ENCODE data around the gene TCF4.

The TCF4 gene

DNA sequence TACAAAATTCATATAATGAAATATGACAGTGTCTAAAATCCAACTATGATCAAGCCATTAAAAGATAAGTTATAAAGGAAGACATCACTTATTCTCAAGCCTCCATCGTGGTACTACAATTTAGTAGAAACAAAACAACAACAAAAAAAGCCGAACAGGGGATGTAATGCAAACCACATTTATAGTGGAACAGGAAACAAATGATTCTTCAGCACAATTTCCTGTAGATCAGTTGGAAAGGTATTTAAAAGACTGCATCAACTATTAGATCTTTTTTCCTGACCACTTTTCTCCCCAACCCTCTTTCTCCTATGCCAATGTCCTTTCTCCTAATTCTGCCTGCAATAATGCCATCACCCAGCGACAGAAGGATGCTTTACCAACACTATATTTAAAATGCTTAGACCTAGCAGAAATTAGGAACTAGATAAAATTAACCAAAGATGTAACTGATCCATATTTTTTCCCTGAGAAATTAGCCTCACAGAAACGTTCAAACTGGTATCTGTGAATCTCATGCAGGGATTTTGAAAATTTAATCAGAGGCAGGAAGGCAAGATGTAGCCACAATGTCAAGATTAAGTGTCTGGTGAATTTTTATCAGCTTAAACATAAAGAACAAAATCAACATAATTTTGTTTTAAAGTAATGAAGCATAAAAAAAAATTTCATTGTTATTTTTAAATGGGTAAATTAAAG lies 271.4 kb downstream of the TCF4 start:
- DNase-seq: no peak

DNA sequence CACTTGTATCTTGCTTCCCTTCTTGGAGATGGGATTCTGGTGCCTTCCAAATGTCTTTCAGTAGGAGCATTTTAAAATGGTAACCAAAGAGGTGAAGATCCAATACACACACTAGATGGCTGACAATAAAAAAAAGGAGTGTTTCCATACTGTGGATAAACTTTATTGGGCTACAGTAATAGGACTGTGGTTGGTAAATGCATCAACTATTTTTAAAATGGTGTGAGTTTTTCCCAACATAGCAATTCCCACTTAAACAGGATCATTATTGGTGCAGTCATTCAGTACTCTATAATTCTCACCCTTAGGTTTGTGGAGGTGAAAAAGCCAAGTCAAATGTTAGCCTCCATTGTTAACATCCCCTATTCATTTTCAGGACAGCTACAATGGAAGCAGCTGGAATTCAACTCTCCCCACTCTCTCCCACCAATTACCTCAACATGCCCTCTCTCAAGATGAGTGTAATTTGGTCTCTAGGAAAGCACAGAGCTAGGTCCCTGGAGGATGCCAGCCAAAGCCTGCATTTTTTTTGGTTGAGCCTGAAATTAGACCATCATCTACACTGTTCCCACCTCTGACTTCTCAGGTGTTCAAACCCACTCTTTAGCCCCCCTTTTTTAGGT lies 273.3 kb downstream of the TCF4 start:
- no peak for DNase-seq

DNA sequence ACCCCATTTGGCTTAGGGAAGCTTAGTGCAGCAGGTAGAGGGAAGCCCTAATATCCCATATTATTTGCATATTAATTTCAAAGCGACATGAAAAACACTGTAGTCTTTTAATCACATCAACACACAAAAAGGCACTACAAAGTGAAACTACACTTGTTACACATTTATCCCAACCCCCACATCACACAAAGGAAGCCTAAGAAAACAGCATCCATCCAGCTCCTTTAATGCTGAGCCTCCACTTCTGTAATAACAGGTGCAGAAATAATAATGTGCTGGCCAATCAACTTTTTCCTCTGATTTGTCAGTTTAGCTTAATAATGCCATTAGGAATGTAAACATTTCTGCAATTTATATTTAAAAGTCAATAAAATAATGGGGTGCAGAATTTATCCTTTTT lies 274.0 kb downstream of the TCF4 start:
- no peak for DNase-seq

DNA sequence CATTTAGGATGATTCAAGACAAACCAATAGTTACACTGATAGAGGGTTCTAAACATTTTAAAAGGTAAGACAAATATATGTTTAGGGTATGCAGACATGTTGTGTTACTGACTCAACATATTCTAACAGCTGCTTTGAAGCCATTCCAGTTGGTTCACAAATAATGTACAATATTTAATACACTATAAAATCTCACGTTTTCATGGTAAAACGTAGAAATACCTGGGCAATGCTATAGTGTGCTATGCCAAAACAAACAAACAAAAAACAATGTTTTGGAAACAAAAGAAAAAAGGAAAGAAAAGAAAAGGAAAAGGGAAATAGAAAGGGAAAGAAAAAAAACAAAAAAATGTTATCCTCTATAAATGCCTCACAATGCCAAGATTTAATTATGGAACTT lies 277.1 kb downstream of the TCF4 start:
- no peak for DNase-seq

DNA sequence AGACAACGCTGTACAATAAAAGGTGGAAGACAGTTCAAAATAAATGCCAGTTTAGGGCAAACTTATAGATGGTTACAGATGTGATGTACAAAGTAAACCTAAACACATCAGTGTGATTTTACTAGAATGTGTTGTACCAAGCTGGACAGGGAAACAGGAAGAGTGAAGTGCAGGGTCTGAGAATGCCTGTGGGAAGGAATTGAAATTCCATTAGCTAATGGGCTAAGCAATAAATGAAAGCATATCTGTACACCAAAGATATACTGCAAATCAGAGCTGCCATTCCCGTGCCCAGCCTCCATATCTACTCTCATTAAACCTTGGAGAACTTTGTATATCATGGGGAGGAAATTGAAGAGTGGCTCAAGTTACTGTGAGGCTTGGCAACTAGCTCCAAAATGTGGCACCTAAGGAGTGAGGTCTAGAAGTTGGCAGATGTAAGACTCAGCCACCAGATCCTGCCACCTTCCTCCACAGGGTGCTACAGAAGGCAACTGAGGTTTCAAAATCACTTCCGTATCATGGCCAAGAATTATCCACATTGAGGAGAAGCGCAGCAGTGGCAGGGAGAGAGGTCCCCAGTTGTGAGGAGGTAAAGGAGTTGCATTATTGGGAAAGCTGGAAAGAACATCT lies 277.8 kb downstream of the TCF4 start:
- no peak for DNase-seq

DNA sequence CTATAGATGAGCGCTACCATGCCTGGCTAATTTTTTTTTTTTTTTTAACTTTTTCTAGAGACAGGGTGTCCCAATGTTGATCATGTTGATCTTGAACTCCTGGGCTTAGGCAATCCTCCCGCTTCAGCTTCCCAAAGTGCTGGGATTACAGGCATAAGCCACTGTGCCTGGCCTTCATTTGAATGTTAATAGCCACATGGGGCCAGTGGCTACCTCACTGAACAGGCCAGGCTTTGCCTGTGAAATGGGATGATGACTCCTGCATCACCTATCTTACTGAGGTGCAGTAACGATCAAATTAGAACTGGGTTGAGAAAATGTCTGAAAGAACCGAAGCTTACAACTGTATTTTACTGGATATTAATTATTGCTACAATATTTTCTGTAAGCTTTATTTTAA lies 278.7 kb downstream of the TCF4 start:
- DNase-seq: no peak

DNA sequence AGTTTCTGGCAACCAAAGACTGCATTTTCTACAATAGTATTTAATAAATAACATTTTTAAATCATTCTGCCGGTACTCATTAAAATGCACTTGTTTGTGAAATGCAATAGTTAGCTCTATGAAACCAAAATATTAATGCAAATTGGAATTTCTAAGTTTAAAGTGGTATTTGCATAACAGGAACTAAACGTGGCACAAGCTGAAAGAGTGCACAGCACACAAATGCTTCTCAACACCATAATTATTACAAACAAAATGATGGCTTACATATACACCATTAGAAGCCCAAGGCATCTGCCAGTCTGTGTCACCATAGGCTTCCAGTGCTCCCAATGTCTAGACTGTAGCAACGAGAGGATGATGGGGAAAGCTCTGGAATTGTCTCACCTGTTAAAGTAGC lies 280.5 kb downstream of the TCF4 start:
- no peak for DNase-seq

DNA sequence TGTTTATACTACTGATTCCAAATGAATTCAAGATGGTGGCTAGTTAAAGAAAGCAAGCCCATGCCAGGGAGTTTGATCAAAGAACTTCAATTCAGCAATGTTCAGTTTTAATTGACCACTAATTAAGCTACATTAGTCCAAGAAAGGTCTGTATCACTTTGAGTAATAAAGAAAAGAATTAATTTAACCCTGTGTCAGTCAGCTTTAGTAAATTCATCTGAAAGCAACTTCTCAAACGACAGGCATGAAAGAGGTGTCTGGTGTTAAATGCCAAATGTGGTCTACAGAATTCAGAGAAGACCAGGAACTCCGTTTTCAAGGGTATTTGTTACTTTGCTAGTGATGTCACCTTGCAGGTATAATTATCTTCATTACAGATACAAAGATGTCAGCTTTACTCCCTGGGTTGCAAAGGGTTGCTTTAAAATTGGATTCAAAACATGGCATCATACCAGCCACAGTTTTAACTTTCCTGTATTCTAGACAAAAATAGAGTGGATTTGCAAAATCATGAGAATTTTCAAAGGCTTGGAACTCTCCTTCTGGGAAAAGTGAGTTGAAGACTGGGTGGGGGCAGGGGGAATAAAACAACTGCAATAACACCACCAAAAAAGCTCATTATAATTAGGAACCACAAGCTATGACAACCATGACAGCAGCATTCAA lies 281.5 kb downstream of the TCF4 start:
- DNase-seq: no peak

DNA sequence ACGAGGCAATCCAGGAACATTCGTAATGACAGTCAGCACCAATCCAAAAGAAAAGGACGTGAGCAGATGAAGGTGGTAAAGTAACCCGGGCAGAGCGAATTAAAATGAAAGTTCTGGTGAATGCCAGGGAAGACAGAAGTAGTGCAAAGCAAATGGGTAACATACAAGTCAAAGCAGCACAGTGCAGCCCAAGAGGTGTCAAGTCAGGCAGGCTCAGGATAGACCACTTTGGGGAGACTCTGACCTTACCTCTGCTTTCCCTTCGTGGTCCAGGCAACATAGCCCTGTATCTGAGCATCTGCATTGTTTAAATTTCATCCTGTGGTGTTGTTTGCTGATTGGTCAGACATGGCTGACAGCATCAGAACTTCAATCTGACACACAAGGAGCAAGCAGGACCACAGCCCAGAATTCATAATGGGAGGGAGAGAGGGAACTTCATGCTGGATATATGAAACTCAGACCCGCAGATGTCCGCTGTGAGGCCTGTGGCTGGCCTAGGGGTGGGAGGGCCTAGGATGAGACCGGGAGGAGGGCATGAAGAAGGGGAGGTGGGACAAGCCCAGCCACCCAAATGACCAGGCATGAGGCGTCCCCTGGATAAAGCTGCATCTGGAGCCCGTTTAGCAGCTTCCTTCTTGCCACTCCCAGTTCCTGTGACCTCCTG lies 285.7 kb downstream of the TCF4 start:
- no peak for DNase-seq

DNA sequence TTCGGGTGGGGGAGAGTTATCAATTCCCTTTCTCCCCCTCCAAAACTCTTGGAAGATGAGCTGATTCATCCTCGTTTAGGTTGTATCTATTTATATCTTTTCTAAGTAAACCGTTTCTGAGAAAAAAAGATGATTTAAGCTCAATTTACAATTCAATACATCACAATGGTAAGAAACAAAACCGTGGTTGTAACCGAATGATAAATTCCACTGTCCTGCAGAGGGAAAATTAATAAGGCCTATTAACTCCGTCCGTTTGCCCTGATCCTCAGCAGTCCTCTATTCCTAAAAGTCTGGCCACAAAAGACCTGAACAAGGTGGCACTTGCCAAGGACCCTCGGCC lies 286.2 kb downstream of the TCF4 start:
- no peak for DNase-seq

DNA sequence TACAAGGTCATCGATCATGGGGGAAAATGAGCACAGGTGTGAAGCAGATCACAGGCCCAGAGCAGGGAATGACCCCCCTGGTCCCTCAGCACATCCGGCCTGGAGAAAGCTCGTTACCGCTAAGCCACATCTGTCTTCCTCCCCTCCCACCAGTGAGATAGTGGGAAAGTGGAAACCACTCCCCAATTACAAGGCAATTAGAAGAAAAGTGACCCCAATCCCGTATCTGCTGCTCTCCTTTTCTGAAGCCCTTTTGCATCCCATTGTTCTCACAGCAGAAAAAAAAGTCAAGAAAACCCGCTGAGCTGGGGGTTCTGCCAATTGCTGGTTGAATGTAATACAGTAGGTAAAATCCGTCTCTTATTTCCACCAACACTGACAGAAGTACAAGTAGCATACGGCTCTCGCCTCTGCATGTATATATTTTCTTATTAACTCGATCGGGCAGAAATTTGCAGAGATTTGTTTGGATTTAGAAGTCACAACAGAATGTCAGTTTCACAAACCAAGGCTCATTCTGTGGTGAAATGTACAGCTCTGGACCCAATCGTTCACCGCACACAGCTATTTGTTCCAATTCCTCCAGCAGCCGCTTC lies 287.0 kb downstream of the TCF4 start:
- no peak for DNase-seq

DNA sequence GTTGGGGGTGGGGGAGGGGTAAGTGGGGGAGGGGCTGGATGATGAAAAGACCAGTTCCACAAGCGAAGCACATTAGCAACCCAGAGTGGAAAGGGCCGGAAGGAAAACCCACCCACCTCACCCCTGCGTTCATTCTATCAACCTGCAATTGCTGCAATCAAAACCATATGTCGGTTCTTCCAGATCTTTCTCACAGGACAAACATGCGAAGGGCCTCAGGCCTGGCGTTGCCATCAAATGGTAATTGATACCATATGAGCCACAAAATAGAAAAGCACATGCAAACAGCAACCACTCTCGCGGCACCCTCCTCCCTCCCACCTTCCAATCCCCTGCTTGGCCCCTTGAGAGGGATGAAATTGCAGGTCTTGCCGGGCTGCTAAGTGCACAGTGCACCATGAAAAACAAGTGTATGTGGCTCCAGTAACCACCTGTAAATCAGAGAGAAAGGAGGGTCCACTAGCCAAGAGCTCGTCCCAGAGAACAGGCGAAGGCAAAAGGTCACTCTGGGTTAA lies 287.5 kb downstream of the TCF4 start:
- DNase-seq: peak; percentile 27

DNA sequence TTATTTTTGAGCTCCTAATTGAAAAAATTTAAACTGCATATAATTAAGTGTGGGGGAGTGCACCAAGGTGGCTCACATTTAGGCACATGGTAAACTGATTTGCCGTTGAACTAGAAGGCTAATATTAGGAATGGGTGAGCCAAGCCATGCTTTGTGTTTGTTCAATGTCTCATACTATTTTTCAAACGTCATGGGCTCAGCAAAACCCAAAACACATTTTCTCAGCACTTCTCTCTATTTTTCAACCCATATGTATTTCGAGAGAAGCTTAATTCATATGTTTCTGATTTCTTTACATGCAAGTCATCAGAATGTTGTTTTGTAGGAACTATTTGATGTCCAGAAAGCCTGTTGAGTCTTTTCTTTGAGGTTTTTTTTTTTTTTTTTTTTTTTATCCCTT lies 291.2 kb downstream of the TCF4 start:
- no peak for DNase-seq

DNA sequence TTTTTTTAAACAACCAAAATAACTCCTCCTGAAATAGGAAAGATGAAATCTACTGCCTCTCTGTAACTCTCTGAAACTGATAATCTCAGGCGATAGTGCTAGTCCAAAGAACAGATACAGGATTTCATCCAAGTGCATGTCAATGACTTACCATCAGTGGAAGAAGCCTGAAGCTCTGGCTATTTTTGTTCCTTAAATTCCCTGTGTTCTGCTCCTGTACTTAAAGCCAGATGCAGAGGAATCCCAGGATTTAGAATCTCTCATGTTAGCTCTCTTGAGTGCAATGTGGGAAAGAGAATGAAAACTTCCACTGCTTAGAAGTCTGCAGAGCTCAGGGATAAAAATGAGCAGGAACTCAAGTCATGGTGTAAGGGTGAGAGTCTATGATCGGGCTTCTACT lies 291.9 kb downstream of the TCF4 start:
- DNase-seq: no peak

DNA sequence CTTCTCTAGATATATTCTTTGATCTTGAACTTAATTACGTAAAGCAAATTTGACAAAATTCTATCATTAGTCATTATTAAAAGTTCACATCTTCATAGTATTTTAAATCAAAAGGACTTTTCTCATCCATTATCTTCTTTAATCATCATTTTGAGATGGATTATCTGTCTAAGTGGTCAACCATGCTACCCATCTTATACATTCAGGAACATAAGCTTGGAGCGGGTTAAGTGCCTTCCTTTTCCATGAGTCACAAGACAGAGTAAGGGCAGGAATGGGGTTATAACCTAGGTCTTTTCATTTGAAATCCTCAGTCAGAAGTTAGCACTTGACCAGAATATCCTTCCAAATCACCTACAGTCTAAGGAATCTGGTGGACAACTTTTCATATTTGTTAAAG lies 297.1 kb downstream of the TCF4 start:
- DNase-seq: no peak

DNA sequence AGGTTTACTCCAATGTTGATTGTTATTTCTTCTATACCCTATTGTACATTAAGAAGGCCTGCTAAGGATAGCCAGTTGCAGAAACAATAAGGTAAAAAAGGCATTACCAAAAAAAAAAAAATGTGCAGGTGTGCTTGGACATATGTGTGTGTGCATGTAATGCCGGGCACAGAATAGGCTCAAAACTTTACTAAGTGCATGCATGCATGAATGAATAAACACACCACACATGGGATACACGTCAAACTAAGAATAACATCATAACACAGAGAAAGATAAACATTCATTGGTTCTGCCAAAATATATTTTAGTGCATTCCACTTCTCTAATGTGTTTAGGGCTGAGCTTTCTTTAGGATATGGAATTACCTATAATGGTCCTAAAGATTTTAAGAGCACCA lies 298.2 kb downstream of the TCF4 start:
- DNase-seq: no peak

DNA sequence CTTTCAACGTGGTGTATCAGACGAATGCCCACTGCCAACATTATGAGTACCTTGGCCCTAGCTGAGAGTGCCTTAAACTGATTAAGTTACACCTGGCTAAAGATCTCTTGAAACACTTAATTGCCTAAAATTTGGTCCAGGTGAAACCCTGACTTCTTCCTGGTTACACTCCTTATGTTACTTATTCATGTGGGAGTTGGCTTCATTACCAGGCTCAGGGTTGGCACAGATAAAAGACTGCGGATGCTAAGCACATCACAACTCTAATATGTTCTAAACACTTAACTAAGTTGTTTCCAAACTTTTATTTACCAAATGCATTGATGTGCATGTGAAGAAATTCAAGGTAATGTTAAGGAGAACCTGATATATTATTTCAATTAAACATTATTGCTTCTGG lies 298.9 kb downstream of the TCF4 start:
- no peak for DNase-seq

DNA sequence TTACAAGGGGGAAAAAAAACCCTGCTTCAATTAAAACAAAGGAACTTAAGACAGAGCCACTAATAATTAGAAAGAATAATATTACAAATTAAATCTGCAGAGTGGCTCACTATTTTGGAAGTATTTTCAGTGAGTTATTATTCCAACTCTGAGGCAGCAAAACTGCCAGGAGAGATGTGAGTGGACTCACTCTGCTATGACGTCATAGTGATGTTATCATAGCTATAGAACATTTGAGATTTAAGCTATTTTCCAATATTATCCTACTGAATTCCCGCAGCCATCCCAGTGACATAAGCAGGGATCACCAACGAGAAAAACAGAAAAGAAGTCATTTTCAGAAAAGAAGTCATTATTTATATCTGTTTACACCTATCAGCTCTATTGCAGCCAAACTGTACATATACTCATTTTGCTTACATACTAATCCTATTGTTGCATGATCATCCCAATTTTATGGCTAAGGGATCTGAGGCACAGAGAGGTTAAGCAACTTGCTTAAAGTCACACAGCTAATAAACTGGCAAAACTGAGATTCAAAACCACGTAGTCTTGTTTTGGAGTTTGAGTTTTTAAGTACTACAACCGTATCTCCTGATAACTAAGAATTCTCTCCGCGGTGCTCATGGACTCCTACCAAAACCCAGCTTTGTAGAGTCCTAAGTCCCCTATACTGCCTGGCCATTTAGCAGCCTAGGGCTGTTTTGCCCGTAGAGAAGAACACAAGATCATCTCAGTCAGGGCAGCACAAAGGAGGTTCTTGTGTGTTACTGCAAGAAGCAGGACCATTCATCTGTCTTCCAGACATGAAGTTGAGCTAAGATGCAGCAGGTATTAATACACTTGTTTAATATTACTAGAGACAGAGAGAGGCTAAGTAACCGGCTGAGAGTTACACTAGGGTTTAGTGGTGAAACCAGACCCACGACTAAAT lies 299.8 kb downstream of the TCF4 start:
- DNase-seq: no peak

DNA sequence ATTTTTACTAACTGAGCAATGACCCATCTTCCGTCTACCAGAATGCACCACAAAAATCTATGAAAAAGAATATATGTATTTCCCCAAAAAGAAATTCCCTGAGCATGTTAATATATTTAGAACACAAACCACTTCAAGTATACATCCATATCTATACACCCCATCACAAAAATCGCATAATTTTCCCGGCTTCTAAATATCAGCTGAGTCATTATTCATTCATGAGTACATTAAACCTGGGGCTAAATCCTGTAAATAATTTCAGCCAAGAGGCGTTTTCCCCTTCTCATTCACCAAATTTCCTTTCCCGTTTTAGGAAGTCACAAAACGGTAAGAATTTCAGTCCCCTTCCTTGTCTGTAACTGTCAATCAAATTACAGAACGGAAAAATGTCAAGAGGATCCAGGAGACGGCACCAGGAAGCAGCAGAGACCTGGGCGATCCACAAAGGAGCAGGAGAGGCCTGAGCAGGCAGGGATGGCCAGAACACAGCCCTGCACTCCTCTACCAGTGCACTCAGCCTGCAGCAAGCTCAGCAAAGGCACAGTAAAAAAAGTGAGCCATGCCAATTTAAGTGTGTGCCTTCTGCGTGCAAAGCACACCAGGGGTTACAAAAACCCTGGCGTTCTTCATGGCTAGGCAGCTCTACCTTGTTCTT lies 300.7 kb downstream of the TCF4 start:
- peak; percentile 32 for DNase-seq

DNA sequence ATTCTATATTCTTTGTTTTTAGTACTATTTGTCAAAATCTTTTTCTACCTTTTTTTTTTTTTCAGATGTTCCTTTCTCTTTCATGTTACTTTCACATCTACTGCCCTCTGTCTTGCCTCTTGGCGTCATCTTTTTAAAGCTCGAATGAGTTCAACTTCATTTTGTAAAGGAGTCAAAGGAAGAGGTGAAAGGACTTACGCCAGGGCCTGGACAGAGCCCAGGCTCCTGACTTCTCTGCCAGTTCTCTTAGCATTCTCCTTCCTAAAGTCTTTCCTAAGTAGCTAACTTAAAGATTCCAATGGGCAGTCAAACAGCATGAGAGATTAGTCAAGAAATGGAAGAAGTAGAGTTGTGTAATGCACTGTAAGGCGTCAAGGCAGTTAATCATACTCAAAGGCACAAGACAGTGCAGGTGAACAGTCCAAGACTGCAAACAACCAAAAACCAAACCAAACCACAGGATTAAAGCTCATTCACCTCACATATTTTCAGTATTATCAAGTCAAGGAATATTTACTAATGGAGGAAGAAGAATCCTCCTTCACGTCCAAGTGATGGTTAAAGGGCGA lies 301.7 kb downstream of the TCF4 start:
- DNase-seq: no peak

DNA sequence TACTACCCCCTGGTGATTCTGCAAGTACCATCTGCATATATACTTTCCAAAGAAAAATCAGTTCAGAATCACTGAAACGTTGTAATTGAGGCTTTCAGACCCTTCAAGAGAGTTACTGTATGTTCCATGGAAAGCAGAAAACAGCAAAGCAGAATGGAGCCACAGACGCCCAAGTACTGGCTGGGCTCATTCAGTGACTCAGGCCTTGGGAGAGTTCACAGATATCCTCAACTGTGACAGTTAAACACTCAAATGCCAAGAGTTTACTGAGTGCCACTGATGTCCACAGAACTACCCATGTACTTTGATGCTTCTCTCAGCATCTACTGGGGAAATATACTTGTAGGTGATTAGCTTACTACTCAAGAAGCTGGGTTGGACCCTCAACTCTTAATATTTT lies 303.4 kb downstream of the TCF4 start:
- DNase-seq: no peak

All from NCI-H510A treated with DMSO at 0.1 percent for 48 hours (cell line).